BLaER1 (cell line): Measurements from ENCODE around the gene ABI2.

ENCODE experiments used
- H3K27ac ChIP-seq: shearing (Covaris generic); formaldehyde crosslinking; 2 replicates; pipeline ENCODE4 v1.8.1; 2022
- H3K27me3 ChIP-seq: shearing (Covaris generic); formaldehyde crosslinking; 2 replicates; pipeline ENCODE4 v1.8.1; 2022
- H3K36me3 ChIP-seq: shearing (Covaris generic); formaldehyde crosslinking; 2 replicates; pipeline ENCODE4 v1.8.1; 2022
- H3K4me1 ChIP-seq: shearing (Covaris generic); formaldehyde crosslinking; 2 replicates; pipeline ENCODE4 v1.8.1; 2022
- H3K4me2 ChIP-seq: shearing (Covaris generic); formaldehyde crosslinking; 2 replicates; pipeline ENCODE4 v1.8.1; 2022
- H3K4me3 ChIP-seq: shearing (Covaris generic); formaldehyde crosslinking; 2 replicates; pipeline ENCODE4 v1.8.1; 2022
- H3K9ac ChIP-seq: shearing (Covaris generic); formaldehyde crosslinking; 2 replicates; pipeline ENCODE4 v1.8.1; 2022
- H3K9me3 ChIP-seq: shearing (Covaris generic); formaldehyde crosslinking; 2 replicates; pipeline ENCODE4 v1.8.1; 2022
- H4K20me1 ChIP-seq: shearing (Covaris generic); formaldehyde crosslinking; 2 replicates; pipeline ENCODE4 v1.8.1; 2022
- Cebpa-rat ChIP-seq: shearing (Covaris generic); IDR thresholded peaks from 2 replicates; pipeline ENCODE4 v1.8.1; 2022

Gene ABI2

DNA sequence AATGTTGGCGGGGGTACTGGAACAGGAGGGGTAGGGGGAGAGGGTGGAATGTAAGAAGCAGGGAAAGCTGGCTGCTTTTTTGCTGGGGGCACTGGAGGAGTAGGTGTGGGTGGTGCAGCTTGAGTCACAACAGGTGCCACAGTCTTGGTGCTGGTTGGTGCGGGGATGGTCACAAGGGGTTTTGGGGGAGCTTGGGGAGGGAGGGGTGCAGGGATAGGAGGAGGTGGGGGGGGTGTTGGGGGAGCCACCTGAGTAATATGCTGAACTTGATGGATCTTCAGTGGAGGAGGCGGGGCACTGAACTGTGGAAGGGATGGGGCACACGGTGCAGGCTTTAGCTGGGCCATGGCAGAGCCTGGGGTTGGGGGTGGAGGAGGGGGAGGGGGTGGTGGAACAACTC, 112.5 kb downstream of the ABI2 start:
- Histone ChIP-seq H3K9me3 (no peaks in the 10 kb centered on the region), H3K4me1 (no peaks in the 10 kb centered on the region), H3K27ac (no peak overlapping the region), H3K9ac (no peak overlapping the region), H3K27me3 (no peaks in the 10 kb centered on the region), H3K4me2 (no peak overlapping the region), H3K4me3 (no peak overlapping the region), H3K36me3 (no peaks in the 10 kb centered on the region), H4K20me1 (no peaks in the 10 kb centered on the region)
- TF ChIP-seq Cebpa-rat = no peak

DNA sequence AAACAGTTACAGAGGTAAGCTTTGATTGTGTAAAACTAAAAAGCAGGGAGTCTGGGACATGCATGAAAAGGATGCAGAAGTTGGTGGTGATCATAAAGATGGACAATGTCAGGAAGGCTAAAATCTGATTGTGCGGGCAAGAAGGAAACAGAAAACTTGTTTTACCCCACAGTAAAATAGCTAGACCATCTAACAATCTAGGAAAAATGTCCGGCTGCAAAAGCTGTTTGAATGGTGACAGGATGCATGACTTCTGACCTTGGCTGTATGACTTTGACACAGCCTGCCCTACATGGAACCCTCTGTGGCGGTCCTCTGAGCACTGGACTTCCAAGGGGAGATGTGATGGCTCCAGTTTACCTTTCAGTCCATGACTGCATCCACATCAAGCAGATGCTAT, 113.3 kb downstream of the ABI2 start:
- Histone ChIP-seq H3K9ac (no peak overlapping the region), H4K20me1 (no peaks in the 10 kb centered on the region), H3K4me1 (no peaks in the 10 kb centered on the region), H3K9me3 (no peaks in the 10 kb centered on the region), H3K27me3 (no peaks in the 10 kb centered on the region), H3K27ac (no peak overlapping the region), H3K36me3 (no peaks in the 10 kb centered on the region), H3K4me2 (no peak overlapping the region), H3K4me3 (no peak overlapping the region)
- no peak for TF ChIP-seq Cebpa-rat

DNA sequence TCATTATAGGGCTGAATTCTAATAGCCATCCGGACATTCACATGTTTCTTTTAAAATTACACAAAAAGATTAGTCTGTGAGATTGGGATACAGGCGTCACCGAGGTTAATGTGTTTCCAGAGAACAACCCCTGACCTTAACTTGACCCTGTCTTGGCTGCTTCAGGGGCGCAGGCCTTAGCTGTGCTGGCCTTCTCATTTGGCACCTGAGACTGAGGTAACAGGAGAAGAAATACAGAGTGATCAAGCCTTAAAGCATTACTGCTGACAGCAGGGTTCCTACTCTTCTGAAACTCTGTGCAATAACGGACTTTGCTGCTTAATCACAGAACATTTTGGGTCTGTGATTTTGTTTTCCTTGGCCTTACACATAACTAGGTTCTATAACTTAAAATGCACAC, 114.3 kb downstream of the ABI2 start:
- Histone ChIP-seq H3K36me3 (no peaks in the 10 kb centered on the region), H3K9me3 (no peaks in the 10 kb centered on the region), H3K9ac (no peak overlapping the region), H3K4me1 (no peaks in the 10 kb centered on the region), H3K27ac (no peak overlapping the region), H3K27me3 (no peaks in the 10 kb centered on the region), H3K4me3 (no peak overlapping the region), H3K4me2 (no peak overlapping the region), H4K20me1 (no peaks in the 10 kb centered on the region)
- no peak for TF ChIP-seq Cebpa-rat

DNA sequence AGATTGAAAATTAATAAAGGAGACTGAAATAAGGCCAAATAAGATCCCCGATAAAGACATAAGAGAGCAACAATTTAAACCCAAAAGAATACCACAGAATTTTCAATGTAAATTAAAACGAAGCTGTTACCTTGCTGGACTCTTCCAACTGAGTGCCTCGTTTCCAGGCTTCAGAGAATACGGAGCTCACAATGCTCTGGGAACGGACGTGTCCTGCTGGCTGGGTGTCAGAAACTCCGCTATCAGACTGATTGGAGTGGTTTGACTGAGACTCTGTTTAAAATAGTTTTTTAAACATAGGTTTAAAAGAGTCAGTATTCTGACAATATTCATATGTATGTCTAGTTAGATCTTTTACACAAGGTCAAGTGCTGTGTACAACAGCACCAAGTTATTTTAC, 116.5 kb downstream of the ABI2 start:
- Histone ChIP-seq H3K9me3 (no peaks in the 10 kb centered on the region), H3K4me3 (no peak overlapping the region), H3K27me3 (no peaks in the 10 kb centered on the region), H3K27ac (no peak overlapping the region), H3K4me1 (no peaks in the 10 kb centered on the region), H3K4me2 (no peak overlapping the region), H3K36me3 (no peaks in the 10 kb centered on the region), H4K20me1 (no peaks in the 10 kb centered on the region), H3K9ac (no peak overlapping the region)
- no peak for TF ChIP-seq Cebpa-rat

DNA sequence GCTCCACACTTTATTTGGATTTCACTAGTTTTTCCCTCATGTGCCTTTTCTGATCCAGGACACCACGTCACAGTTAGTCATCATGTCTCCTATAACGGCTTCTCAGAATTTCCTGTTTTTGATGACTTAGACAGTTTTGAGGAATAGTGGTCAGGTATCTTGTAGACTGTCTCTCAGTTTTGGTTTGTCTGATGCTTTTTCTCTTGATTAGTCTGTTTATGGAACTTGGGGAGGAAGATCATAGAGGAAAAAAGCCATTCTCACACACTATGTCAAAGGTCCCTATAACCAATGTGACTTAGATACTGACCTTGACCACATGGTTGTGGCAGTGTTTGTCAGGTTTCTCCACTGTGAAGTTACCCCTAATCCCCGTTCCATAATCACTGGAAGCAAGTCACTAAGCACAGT, 117.9 kb downstream of the ABI2 start:
- H3K36me3 ChIP-seq = no peaks in the 10 kb centered on the region
- no peaks in the 10 kb centered on the region for H3K9me3 ChIP-seq
- TF ChIP-seq Cebpa-rat = no peak
- H4K20me1 ChIP-seq = no peaks in the 10 kb centered on the region
- no peak overlapping the region for H3K4me2 ChIP-seq
- H3K4me1 ChIP-seq = no peaks in the 10 kb centered on the region
- H3K27ac ChIP-seq = no peak overlapping the region
- H3K27me3 ChIP-seq = no peaks in the 10 kb centered on the region
- no peak overlapping the region for H3K4me3 ChIP-seq
- H3K9ac ChIP-seq = no peak overlapping the region

DNA sequence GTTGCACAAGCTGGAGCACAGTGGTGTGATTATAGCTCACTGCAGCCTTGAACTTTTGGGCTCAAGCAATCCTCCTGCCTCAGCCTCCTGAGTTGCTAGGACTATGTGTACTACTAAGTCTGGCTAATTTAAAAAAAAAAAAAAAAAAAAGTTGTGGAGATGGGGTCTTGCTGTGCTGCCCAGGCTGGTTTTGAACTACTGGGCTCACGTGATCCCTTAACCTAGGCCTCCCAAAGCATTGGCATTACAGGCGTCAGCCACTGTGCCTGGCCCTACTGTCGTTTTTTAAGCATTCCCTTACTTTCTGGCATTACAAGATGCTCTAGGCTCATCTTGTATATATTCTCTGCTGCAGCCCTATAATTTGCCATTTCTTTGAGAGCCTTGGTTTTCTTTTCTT, 118.6 kb downstream of the ABI2 start:
- H3K9me3 ChIP-seq = no peaks in the 10 kb centered on the region
- no peaks in the 10 kb centered on the region for H3K4me1 ChIP-seq
- H3K4me2 ChIP-seq = no peak overlapping the region
- H3K9ac ChIP-seq = no peak overlapping the region
- H4K20me1 ChIP-seq = no peaks in the 10 kb centered on the region
- no peak overlapping the region for H3K4me3 ChIP-seq
- H3K27me3 ChIP-seq = no peaks in the 10 kb centered on the region
- H3K27ac ChIP-seq = no peak overlapping the region
- no peak for TF ChIP-seq Cebpa-rat
- no peaks in the 10 kb centered on the region for H3K36me3 ChIP-seq

DNA sequence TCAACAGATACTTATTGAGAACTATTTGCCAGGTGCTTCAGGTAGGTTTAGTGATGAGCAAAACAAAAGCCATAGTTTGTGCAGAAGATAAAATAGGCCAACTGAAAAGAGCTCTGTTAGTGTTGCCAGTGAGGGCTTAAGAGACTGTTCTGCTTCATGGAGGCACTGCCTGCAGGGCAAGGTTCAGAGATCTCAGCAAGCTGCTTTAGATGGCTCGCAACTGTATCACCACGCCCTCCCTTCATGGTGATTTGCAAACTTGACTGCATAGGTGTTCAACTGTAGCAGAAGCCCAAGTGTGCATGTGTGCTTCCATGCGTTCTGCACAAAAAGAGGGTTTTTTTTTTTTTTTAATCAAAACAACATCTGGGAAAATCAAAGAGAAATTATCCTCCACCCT, 122.4 kb downstream of the ABI2 start:
- Histone ChIP-seq H3K4me2 (no peak overlapping the region), H3K27me3 (no peaks in the 10 kb centered on the region), H3K4me1 (no peaks in the 10 kb centered on the region), H3K9me3 (no peaks in the 10 kb centered on the region), H3K27ac (no peak overlapping the region), H3K4me3 (no peak overlapping the region), H3K36me3 (no peaks in the 10 kb centered on the region), H3K9ac (no peak overlapping the region), H4K20me1 (no peaks in the 10 kb centered on the region)
- TF ChIP-seq Cebpa-rat = no peak

DNA sequence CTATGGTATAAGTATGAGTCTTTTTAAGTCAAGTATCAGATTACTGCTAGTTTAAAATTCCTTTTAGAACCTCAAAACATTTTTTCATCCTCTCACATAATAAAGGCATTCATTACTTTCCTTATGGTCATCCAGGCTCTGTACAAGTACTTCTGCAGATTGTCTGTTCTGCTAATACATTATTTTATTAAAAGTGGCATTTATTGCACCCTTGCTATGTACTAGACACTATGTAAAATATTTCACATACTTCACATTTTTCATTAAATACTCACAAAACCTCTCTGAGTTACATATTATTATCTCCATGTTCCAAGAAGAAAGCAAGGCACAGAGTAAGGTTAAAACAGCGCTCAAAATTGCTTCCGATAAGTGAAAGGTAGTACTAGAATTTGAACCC, 122.8 kb downstream of the ABI2 start:
- no peak overlapping the region for H3K4me2 ChIP-seq
- H3K4me1 ChIP-seq = no peaks in the 10 kb centered on the region
- no peak overlapping the region for H3K27ac ChIP-seq
- no peak overlapping the region for H3K4me3 ChIP-seq
- no peaks in the 10 kb centered on the region for H4K20me1 ChIP-seq
- H3K36me3 ChIP-seq = no peaks in the 10 kb centered on the region
- no peak for TF ChIP-seq Cebpa-rat
- H3K9ac ChIP-seq = no peak overlapping the region
- no peaks in the 10 kb centered on the region for H3K9me3 ChIP-seq
- no peaks in the 10 kb centered on the region for H3K27me3 ChIP-seq

DNA sequence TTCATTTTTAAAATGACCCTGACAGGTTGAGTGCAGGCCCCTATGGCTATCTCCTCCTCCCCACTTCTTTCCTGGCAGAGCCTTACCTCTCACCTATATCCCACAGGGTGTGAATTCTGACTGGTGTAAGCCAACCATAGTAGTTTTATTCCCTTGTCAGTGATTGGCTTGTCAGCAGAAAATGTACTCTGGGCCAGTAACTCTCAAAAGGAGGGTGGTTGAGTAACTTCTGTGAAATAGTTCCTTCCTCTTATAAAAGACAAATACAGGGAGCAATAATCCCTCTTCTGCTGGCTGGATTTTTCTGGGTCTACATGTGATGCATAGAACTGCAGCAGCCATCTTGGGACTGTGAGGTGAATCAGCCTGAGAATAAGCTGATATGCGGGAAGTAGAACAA, 123.5 kb downstream of the ABI2 start:
- Histone ChIP-seq H3K4me3 (no peak overlapping the region), H4K20me1 (no peaks in the 10 kb centered on the region), H3K4me1 (no peaks in the 10 kb centered on the region), H3K4me2 (no peak overlapping the region), H3K27me3 (no peaks in the 10 kb centered on the region), H3K36me3 (no peaks in the 10 kb centered on the region), H3K9ac (no peak overlapping the region), H3K27ac (no peak overlapping the region), H3K9me3 (no peaks in the 10 kb centered on the region)
- no peak for TF ChIP-seq Cebpa-rat

DNA sequence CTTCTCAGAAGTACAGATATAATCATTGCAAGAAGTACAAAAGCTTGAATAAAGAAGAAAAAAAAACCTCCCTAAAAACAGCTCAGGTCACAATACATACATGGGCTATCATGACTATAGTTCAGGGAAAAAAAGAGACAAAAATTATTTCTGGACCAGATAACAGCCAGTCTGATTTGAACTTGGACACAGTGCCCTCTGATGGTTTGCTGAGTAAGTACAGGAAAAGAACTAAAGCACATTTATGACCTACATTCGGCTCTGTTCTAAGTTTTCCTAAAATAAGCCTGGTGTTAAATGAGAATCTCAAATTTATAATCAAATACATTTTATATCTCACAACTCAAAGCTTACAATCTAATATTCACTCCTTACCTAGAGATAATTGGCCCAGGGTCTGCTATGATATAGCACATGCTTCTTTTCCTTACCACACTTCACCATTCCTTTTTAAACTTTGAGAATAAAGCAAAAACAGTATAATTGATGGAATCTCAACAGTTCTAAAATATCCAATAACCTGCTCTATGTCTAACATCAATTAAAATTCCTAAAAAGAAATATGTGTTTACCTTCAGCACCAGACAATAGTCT, 125.8 kb downstream of the ABI2 start:
- Histone ChIP-seq H3K4me3 (no peak overlapping the region), H4K20me1 (no peaks in the 10 kb centered on the region), H3K4me2 (no peak overlapping the region), H3K9me3 (no peaks in the 10 kb centered on the region), H3K27ac (no peak overlapping the region), H3K27me3 (no peaks in the 10 kb centered on the region), H3K4me1 (no peaks in the 10 kb centered on the region), H3K36me3 (no peaks in the 10 kb centered on the region), H3K9ac (no peak overlapping the region)
- no peak for TF ChIP-seq Cebpa-rat

DNA sequence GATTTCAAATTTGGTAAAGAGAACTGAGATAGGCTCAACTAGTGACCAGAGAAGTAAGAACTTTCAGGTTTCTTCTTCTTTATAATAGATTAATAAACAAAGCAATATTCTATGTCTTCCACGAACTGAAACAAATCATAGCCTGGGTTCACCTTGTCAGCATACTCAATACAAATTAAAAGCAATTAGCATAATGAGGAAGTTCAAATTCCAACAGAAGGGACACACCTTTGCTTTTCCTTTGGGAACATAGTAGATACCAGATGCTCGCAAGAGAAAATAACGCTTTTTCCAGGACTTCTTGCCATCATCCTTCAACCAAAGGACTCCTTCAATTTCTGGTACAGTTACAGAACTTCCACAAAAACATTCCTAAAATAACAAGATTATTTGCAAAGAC, 127.0 kb downstream of the ABI2 start:
- H3K27ac ChIP-seq = no peak overlapping the region
- no peaks in the 10 kb centered on the region for H4K20me1 ChIP-seq
- H3K4me2 ChIP-seq = no peak overlapping the region
- no peak overlapping the region for H3K9ac ChIP-seq
- H3K4me1 ChIP-seq = no peaks in the 10 kb centered on the region
- no peaks in the 10 kb centered on the region for H3K27me3 ChIP-seq
- TF ChIP-seq Cebpa-rat = no peak
- H3K4me3 ChIP-seq = no peak overlapping the region
- H3K36me3 ChIP-seq = no peaks in the 10 kb centered on the region
- H3K9me3 ChIP-seq = no peaks in the 10 kb centered on the region
